ENCODE results near the gene FRRS1L.

DNA sequence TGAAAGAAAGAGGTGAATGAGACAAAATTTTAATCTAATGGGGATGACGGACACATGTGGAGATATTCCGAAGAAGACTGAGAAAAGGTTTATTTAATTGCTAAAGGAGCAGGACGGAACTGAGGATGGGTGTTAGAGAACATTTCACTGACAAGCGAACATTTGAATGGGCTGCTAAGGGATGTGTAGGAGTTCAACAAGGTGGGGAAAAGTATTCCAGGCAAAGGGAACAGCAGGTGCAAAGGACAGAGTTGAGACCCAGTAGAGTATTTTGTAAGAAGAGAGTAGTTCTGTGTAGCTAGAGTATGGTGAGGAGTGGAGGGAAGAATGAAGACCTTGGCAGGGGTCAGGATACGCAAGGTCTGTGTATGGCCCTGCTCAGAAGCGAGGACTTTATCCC lies 47.4 kb upstream of the FRRS1L start:
- TF ChIP-seq, protein P1, sequence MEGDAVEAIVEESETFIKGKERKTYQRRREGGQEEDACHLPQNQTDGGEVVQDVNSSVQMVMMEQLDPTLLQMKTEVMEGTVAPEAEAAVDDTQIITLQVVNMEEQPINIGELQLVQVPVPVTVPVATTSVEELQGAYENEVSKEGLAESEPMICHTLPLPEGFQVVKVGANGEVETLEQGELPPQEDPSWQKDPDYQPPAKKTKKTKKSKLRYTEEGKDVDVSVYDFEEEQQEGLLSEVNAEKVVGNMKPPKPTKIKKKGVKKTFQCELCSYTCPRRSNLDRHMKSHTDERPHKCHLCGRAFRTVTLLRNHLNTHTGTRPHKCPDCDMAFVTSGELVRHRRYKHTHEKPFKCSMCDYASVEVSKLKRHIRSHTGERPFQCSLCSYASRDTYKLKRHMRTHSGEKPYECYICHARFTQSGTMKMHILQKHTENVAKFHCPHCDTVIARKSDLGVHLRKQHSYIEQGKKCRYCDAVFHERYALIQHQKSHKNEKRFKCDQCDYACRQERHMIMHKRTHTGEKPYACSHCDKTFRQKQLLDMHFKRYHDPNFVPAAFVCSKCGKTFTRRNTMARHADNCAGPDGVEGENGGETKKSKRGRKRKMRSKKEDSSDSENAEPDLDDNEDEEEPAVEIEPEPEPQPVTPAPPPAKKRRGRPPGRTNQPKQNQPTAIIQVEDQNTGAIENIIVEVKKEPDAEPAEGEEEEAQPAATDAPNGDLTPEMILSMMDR (IDR thresholded peaks at IDR 0.05; ENCODE audit: low read length), result no peak
- TF ChIP-seq EZH2 (optimal IDR thresholded peaks at IDR 0.05; ENCODE audit: low read depth, low read length), result no peak
- no peak for TF ChIP-seq EZH2phosphoT487 (IDR thresholded peaks at IDR 0.05; ENCODE audit: low read length)

Measured in MM.1S (cell line).